K562 (cell line): Measurements from ENCODE around the gene GLDN. TPM values are rescaled to one million over a fixed set of nuclear protein-coding genes. Genes with fewer than 3 reads are reported as not detected.

Experiments used
- ATAC-seq: fragments of 200-7000 bp; cut with Tn5 transposase; 3 replicates; pipeline ENCODE4 v1.9.1; 2020; ENCODE audit warnings: moderate library complexity
- BruUV-seq: library from RNA; stranded (reverse); fragments of 400-500 nt; replicated peaks from 2 replicates; lab custom pipeline; 2021; lab: Mats Ljungman, UMichigan
- CTCF ChIA-PET: fragments of 300-600 bp; formaldehyde crosslinking; extraction: SDS; loops from one replicate; lab custom pipeline; 2021; ENCODE audit warnings: low intra/inter-chr PET ratio; lab: Yijun Ruan, JAX
- POLR2A ChIA-PET: fragments of 300-600, 350-650 bp; sonication (Branson Sonifier 250); formaldehyde crosslinking; extraction: SDS; loops from one replicate; lab custom pipeline; 2021; ENCODE audit warnings: antibody characterized with exemption, inconsistent platforms; lab: Yijun Ruan, JAX
- DNase-seq, 4 experiments: peaks; one replicate each; pipeline versions ENCODE4 v3.0.0 to v3.0.0-alpha.2; 2011 to 2018; ENCODE audit warnings: low spot score in 3 of 4, mixed read lengths in 3 of 4; ENCODE audit errors: extremely low read depth in 1 of 4
- FAIRE-seq: peaks from 2 replicates; lab custom pipeline; 2011; peaks lifted over from hg19 to GRCh38; lab: Jason Lieb, UNC
- H2AFZ ChIP-seq: 2 replicates; pipeline ENCODE4 v1.6.0; 2011; ENCODE audit warnings: low read depth, low read length, control low read depth, inconsistent platforms
- H3K27ac ChIP-seq: fragments of 200-600 bp; 3 replicates; pipeline ENCODE4 v1.8.0; 2011; ENCODE audit warnings: low read depth, mild to moderate bottlenecking, control low read depth, inconsistent platforms, low read length, moderate library complexity, mixed read lengths; ENCODE audit errors: extremely low read depth
- H3K27me3 ChIP-seq, 2 experiments: fragments of 300-600 bp in 1 of 2; 2 replicates in 1 of 2; 3 replicates in 1 of 2; pipeline versions ENCODE4 v1.6.0 to v1.8.0; 2011; ENCODE audit warnings: inconsistent platforms in 2 of 2, low read length in 2 of 2, mild to moderate bottlenecking in 1 of 2, mixed read lengths in 1 of 2, moderate library complexity in 1 of 2; ENCODE audit not compliant: control insufficient read depth in 2 of 2, insufficient read depth in 2 of 2
- H3K36me3 ChIP-seq: fragments of 300-600 bp; 3 replicates; pipeline ENCODE4 v1.8.0; 2011; ENCODE audit warnings: mild to moderate bottlenecking, low read length, inconsistent platforms; ENCODE audit not compliant: control insufficient read depth, insufficient read depth
- H3K4me1 ChIP-seq, 2 experiments: fragments of 200-600 bp in 1 of 2; replicated peaks in 1 of 2; 2 replicates in 1 of 2; 3 replicates in 1 of 2; pipeline versions ENCODE4 v1.5.1 to v1.8.0; 2011; ENCODE audit warnings: inconsistent platforms in 2 of 2, low read length in 2 of 2, mild to moderate bottlenecking in 1 of 2, mixed read lengths in 1 of 2, moderate library complexity in 1 of 2; ENCODE audit not compliant: control insufficient read depth in 2 of 2, insufficient read depth in 2 of 2
- H3K4me2 ChIP-seq: 2 replicates; pipeline ENCODE4 v1.6.1; 2011; ENCODE audit warnings: low read length, control low read depth, inconsistent platforms, mixed read lengths; ENCODE audit not compliant: insufficient read depth
- H3K4me3 ChIP-seq: fragments of 200-600 bp; sonication (generic), shearing (Covaris generic); 2 replicates; pipeline ENCODE4 v1.5.1; 2016; ENCODE audit warnings: control low read depth, inconsistent platforms
- H3K79me2 ChIP-seq: fragments of 200-600 bp; 3 replicates; pipeline ENCODE4 v1.8.0; 2011; ENCODE audit warnings: low read length, inconsistent platforms; ENCODE audit not compliant: control insufficient read depth, insufficient read depth
- H3K9ac ChIP-seq, 2 experiments: 2 replicates each; pipeline versions ENCODE4 v1.6.0 to v1.6.1; 2011; ENCODE audit warnings: low read depth in 2 of 2, low read length in 2 of 2, control low read depth in 1 of 2, inconsistent platforms in 1 of 2, mild to moderate bottlenecking in 1 of 2, mixed read lengths in 1 of 2; ENCODE audit not compliant: insufficient read depth in 1 of 2
- H3K9me1 ChIP-seq: one replicate; pipeline ENCODE4 v1.6.0; 2011; ENCODE audit warnings: inconsistent platforms, mild to moderate bottlenecking, low read length, moderate library complexity; ENCODE audit not compliant: control insufficient read depth, insufficient read depth
- H3K9me3 ChIP-seq: replicated peaks from 2 replicates; pipeline ENCODE4 v1.5.1; 2011; ENCODE audit warnings: low read depth, low read length, inconsistent platforms; ENCODE audit not compliant: control insufficient read depth, insufficient read depth
- H4K20me1 ChIP-seq: replicated peaks from 2 replicates; pipeline ENCODE4 v1.6.1; 2011; ENCODE audit warnings: low read length, inconsistent platforms, mixed read lengths; ENCODE audit not compliant: control insufficient read depth, insufficient read depth
- ARNT ChIP-seq, 2 experiments: fragments of 450-650 bp; IDR thresholded peaks; 2 replicates each; pipeline ENCODE4 v1.6.1; 2016; ENCODE audit warnings: mild to moderate bottlenecking in 1 of 2
- CCNT2 ChIP-seq: IDR thresholded peaks from 2 replicates; pipeline ENCODE4 v1.6.1; 2011; ENCODE audit warnings: borderline replicate concordance, low read depth, mild to moderate bottlenecking, moderate library complexity, mixed read lengths, low read length; ENCODE audit not compliant: insufficient read length; ENCODE audit errors: extremely low read depth
- CEBPB ChIP-seq: fragments of 450-650 bp; IDR thresholded peaks from 2 replicates; pipeline ENCODE4 v1.6.1; 2016; ENCODE audit warnings: missing genetic modification characterization, missing compliant biosample characterization
- EP400 ChIP-seq: fragments of 450-650 bp; IDR thresholded peaks from 2 replicates; pipeline ENCODE4 v1.6.1; 2017; ENCODE audit warnings: antibody characterized with exemption, mild to moderate bottlenecking, moderate library complexity
- HDAC6 ChIP-seq: IDR thresholded peaks from 2 replicates; pipeline ENCODE4 v1.6.1; 2012; ENCODE audit warnings: low read depth, mild to moderate bottlenecking, control low read depth, inconsistent platforms, low read length, moderate library complexity
- HNRNPLL ChIP-seq: fragments of 200-400 bp; formaldehyde crosslinking; IDR thresholded peaks from 2 replicates; pipeline ENCODE4 v1.6.1; 2017; ENCODE audit warnings: low read length, low read depth, mild to moderate bottlenecking; ENCODE audit not compliant: poor library complexity, severe bottlenecking
- SIN3B ChIP-seq: fragments of 450-650 bp; IDR thresholded peaks from 2 replicates; pipeline ENCODE4 v1.6.1; 2017; ENCODE audit warnings: low read depth, mild to moderate bottlenecking, moderate library complexity
- SIRT6 ChIP-seq: IDR thresholded peaks from one replicate; pipeline ENCODE4 v1.6.1; 2012; ENCODE audit warnings: low read depth, mild to moderate bottlenecking, control low read depth, inconsistent platforms, low read length, moderate library complexity
- WGBS: fragments of 100-300 bp; shearing (Covaris generic); methylation state at CpG from one replicate; pipeline ENCODE4 v1.1.6; 2016; ENCODE audit warnings: low coverage, mixed read lengths; ENCODE audit not compliant: insufficient coverage; ENCODE audit errors: missing lambda C conversion rate; 5-methylcytosine and 5-hydroxymethylcytosine counted together
- in situ Hi-C: fragments of 300-500 bp; cut with MboI; formaldehyde crosslinking; loops from 4 replicates; pipeline ENCODE4 v1.15.0; 2018; ENCODE audit warnings: inconsistent platforms, mixed read lengths
- intact Hi-C: fragments of 100-400 bp; cut with micrococcal nuclease; formaldehyde crosslinking; loops from 2 replicates; pipeline ENCODE4 v1.14.2; 2022
- polyA plus RNA-seq, 8 experiments: library from polyadenylated mRNA; depleted of rRNA in 4 of 8; stranded (reverse) in 5 of 8; unstranded in 3 of 8; fragments of >200 nt; fragmentation: Nextera tagmentation in 2 of 8; fragmentation: Illumina TruSeq in 1 of 8; extraction: Ambion mirVana in 2 of 8; extraction: Trizol in 1 of 8; gene quantifications; 2 replicates each; pipeline versions ENCODE4 v1.2.1 to v1.2.3, GENCODE V29; 2011 to 2014; ENCODE audit warnings: inconsistent platforms in 1 of 8, missing spikeins in 1 of 8
- total RNA-seq, 7 experiments: library from RNA; depleted of rRNA in 6 of 7; stranded (reverse); fragments of >200 nt in 6 of 7; fragmentation: Illumina TruSeq in 2 of 7; extraction: Trizol in 2 of 7; gene quantifications; 2 replicates each; pipeline versions ENCODE4 v1.2.1 to v1.2.3, GENCODE V29; 2011 to 2021; ENCODE audit warnings: low replicate concordance in 1 of 7
- TF ChIP-seq, protein P1 (sequence below): fragments of 250-450 bp; sonication (Bioruptor Pico); IDR thresholded peaks from 2 replicates; pipeline ENCODE4 v1.5.0; 2022; ENCODE audit warnings: mild to moderate bottlenecking
- TF ChIP-seq, protein P2 (sequence below): sonication (generic); formaldehyde crosslinking; IDR thresholded peaks from 2 replicates; pipeline ENCODE4 v1.9.0; 2022; ENCODE audit warnings: mild to moderate bottlenecking, missing genetic modification reagents

Gene GLDN
- total and polyA plus RNA-seq, 9 of the 15 experiments (the other 6 are each of a cell fraction or from before 2014, with no cell fraction given): 0.05 to 0.33 (median 0.18) TPM

- no peak for TF ChIP-seq EP400
- TF ChIP-seq, all 486 proteins: peak for 0
Observed at GRCh38 chr15:51302480-51302879, 39.0 kb upstream of the GLDN start (continued).

DNA sequence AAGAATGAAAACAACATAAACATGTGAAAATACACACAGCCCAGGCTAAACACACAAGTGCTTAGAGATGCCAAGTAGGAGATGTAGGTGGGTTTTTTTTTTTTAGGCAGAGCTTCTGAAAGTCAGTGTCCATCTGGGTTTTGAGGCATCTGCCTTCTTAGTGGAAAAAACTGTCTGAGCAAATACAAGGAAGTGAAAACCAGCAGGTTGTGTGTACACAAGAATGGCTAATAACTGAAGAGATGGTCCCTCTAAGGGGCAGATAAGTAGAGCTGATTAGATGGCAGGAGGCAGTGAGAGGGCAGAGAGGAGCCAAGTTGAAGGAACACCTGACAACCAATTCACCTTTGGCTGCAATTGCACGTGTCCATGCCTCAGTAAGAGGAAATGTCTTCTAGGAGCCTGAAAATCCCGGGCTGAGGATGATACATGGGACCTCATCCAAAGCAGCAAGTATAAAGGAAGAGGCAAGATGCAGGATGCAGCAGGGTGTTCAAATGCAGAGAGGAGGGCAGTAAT is 37.9 kb upstream of the GLDN start:
- in situ Hi-C loops: no loop called here
- ChIA-PET CTCF (no interaction called here), POLR2A (no interaction called here)
- FAIRE-seq: no peak
- Histone ChIP-seq H3K4me2 (no peak overlapping the region), H3K79me2 (no peaks in the 10 kb centered on the region), H4K20me1 (no peaks in the 10 kb centered on the region), H3K27ac (no peak overlapping the region), H3K9ac (no peak overlapping the region), H3K36me3 (no peaks in the 10 kb centered on the region), H3K4me1 (no peaks in the 10 kb centered on the region), H2AFZ (no peak overlapping the region), H3K9me3 (no peaks in the 10 kb centered on the region), H3K4me3 (no peak overlapping the region), H3K27me3 (peaks cover 7 to 35% of the 10 kb centered on the region in 2 experiments; a peak in 4 of 5 replicates), H3K9me1 (no peaks in the 10 kb centered on the region)
- ATAC-seq: no peak
- 9% methylated on average over 2 of the region's 2 CpGs for WGBS
- TF ChIP-seq, protein P1, sequence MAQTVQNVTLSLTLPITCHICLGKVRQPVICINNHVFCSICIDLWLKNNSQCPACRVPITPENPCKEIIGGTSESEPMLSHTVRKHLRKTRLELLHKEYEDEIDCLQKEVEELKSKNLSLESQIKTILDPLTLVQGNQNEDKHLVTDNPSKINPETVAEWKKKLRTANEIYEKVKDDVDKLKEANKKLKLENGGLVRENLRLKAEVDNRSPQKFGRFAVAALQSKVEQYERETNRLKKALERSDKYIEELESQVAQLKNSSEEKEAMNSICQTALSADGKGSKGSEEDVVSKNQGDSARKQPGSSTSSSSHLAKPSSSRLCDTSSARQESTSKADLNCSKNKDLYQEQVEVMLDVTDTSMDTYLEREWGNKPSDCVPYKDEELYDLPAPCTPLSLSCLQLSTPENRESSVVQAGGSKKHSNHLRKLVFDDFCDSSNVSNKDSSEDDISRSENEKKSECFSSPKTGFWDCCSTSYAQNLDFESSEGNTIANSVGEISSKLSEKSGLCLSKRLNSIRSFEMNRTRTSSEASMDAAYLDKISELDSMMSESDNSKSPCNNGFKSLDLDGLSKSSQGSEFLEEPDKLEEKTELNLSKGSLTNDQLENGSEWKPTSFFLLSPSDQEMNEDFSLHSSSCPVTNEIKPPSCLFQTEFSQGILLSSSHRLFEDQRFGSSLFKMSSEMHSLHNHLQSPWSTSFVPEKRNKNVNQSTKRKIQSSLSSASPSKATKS (CRISPR knock-in tag): no peak
- TF ChIP-seq CEBPB (tag) (no peak), CCNT2 (no peak), HDAC6 (no peak), SIN3B (no peak), SIRT6 (no peak), ARNT (IDR thresholded peaks at IDR 0.05) (no peak), HNRNPLL (no peak)
- TF ChIP-seq, protein P2, sequence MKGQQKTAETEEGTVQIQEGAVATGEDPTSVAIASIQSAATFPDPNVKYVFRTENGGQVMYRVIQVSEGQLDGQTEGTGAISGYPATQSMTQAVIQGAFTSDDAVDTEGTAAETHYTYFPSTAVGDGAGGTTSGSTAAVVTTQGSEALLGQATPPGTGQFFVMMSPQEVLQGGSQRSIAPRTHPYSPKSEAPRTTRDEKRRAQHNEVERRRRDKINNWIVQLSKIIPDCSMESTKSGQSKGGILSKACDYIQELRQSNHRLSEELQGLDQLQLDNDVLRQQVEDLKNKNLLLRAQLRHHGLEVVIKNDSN (CRISPR knock-in tag): no peak
- intact Hi-C loops: no loop called here
- DNase-seq: no peak
- BruUV-seq: no TSS peak
